Gastroesophageal sphincter (tissue), 3 donors: ENCODE data around the gene SAMD5.

Source experiments
- CTCF ChIP-seq, 4 experiments: fragments of 200-600 bp in 2 of 4; fragments of 450-650 bp in 2 of 4; sonication (generic) in 1 of 4; IDR thresholded peaks; one replicate each; pipeline ENCODE4 v1.5.1; 2017 to 2019; ENCODE audit warnings: antibody characterized with exemption in 4 of 4, mild to moderate bottlenecking in 2 of 4, moderate library complexity in 2 of 4
- EP300 ChIP-seq: sonication (generic); formaldehyde crosslinking; IDR thresholded peaks from one replicate; pipeline ENCODE4 v1.6.1; 2017; ENCODE audit warnings: antibody characterized with exemption, mild to moderate bottlenecking
- POLR2A ChIP-seq, 2 donors: fragments of 450-650 bp; IDR thresholded peaks; one replicate each; pipeline ENCODE4 v1.6.1; 2017; ENCODE audit warnings: antibody characterized with exemption in 2 of 2, mild to moderate bottlenecking in 2 of 2, moderate library complexity in 1 of 2
- POLR2AphosphoS5 ChIP-seq: sonication (generic); formaldehyde crosslinking; IDR thresholded peaks from one replicate; pipeline ENCODE4 v1.6.1; 2017; ENCODE audit warnings: antibody characterized with exemption

DNA sequence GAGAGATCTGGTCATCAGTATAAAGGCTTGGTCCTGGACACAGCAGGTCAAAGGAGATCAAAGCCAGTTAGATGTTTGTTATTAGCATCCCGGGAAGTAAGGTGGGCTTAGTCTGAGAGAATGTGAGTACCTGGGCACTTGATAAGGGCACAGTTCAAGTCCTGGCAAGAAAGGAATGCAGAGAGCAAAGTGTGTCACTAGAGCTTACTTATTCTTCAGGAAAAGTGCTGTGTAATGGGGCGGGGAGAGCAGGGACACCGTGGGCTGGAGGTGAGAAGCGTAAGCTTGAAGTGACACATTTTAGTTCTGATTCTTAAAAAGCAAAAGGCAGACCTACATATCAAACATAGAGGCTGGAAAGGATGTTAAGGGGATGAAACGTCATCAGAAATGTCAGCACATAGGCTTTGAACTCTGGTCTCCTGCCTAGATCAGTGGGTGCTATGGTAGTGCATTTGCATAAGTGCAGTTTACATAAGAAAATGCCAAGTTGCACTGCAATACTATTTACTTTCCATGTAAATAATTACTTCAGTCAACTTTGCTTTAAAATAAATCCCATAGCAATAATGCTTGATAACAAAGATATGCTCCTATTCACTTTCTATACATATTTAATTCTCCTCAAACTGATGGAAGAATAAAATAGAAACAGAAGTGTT, 2.6 kb downstream of the SAMD5 start:
- TF ChIP-seq CTCF (IDR thresholded peaks at IDR 0.05), result no peak
- no peak for TF ChIP-seq POLR2AphosphoS5
- TF ChIP-seq POLR2A (IDR thresholded peaks at IDR 0.05), result no peak
- TF ChIP-seq EP300, result no peak
